NCI-H82 treated with DMSO at 0.1 percent for 48 hours (cell line): ENCODE measurements around the gene SOCS7.

Experiments
- DNase-seq: peaks from one replicate; lab custom pipeline; 2025; ENCODE audit not compliant: unreplicated experiment; lab: John Stamatoyannopoulos, UW

SOCS7 gene

DNA sequence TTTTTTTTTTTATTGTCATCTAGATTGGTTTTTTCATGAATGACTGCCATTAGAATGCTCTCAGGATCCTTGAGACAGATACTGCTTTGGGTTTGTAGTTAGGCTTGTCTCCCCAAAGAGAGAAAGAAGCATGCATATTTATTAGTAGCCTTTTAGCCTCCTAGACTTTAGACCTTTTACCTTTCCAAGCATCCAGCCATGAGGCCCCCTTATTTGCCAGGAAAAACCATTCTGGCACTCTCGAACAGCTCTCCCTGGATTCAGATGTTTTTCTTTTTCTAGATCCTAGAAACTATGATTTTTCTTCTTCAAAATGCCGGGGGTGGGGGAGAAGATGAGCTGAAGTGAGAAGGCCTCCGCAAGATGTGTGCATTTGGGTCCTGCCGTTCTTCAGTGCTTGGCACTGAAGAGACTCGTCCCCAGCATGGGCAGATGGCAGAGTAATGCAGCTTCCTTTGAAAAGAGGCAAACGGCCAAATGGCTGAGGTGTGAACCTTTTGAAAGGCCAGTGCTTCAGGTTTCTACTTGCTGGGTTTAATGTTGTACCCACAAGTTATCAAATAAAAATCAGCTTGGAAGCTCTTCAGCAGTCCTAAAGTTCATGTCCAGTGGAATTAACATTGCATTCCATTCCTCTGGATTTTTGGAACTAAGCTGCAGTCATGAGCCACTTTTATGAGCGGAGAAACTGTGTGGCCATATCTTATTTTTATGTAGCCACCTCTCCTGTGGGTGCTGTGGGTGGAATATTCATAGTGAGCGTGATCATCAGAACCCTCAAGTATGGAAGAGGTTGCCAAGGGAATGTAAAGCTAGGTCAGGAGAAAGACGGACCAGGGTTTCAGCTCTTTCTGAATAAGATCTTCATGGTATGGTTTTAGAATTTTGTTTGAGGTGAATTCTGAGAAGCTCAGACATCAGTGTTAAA lies 7.2 kb downstream of the SOCS7 start:
- DNase-seq = no peak

DNA sequence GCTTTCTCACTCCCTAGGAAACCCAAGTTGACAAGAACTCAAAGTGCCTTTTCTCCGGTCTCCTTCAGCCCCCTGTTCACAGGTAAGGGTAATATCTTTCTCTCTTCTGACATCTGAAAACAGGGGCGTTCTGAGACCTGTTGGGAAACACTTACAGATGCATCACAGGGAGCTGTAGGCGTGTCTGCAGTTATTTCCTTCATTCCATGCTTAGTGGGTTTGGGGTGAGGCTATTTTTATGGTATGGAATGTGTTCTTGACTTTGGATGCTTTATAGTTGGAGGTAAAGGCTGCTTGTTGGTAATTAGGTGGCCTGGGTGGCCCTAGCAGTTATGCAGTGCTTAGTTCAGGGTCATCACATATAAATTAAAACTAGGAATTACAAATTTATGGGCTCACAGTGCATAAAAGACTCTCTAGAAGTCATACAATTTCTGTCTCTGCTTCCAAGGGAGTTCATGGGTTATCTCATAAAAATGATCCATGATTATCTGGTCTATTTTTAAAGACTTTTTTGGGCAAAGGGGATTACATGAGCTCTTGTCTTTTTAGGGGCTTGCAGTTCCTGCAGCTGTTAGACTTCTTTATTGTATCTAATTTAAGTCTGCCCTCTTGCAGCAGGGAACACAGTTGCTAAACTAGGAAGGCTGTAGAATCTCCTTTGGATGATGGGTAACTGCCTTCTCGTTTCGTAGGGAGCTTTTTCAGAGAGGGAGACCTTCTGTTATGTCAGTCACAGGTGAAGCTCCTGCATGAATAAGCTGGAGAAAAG lies 10.2 kb downstream of the SOCS7 start:
- no peak for DNase-seq

DNA sequence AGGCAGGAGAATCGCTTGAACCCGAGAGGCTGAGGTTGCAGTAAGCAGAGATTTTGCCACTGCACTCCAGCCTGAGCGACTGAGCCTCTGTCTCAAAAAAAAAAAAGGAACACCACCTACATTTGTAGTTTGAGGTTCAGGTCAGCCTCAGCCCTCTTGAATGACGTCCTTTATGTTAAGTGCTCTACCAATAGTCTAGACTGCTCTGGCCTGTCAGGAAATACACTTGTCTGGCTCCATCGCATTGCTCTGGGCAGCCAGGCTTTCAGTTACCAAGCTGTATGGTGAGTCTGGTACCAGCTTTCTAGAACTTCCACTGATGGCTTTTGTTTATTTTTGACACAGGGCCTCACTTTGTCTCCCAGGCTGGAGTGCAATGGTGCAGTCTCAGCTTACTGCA lies 11.4 kb downstream of the SOCS7 start:
- no peak for DNase-seq

DNA sequence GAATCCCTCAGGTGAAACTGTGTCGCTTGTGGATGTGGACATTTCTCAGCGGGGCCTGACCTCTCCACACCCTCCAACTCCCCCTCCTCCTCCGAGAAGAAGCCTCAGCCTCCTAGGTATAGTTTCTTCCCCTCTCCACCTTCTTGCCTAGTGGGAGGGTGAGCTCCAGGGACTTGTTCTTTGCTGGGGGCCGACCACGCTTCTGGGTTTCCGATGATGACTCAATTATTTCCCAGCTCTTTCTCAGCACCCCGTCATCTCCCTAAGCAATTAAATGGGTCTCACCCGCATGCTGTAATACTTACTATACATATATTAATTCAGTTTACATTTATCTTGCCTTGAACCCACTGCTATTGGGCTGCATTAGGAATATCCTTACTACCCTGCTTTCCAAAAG lies 13.1 kb downstream of the SOCS7 start:
- no peak for DNase-seq

DNA sequence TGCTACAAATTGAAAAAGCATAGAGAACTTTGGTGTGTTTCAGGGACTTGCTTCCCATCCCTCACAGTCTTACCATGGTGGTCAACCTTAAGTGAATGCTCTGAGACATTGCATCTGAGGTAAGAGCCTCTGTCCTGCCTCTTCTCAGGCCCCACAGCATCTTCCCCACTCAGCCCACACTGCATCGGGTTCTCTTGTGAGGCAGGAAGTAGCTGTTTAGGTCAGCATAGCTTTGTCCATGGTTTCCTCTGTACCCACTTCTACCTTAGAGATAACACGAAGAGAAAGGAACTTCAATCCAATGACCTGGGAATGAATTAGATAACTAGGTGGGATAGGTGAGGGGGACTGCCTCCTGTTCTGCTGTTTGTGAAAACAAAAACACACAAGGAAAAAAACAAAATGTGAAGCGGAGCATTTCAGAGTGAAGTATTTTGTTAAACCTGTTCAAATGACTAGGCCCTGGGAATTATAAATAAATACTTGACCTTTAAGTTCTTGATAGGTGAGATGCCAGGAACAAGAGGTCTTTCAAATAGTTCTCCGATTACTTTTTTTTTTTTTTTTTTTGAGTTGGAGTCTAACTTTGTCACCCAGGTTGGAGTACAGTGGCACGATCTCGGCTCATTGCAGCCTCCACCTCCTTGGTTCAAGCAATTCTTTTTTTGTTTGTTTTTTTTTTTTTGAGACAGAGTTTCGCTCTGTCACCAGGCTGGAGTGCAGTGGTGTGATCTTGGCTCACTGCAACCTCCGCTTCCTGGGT lies 17.7 kb downstream of the SOCS7 start:
- DNase-seq = no peak

DNA sequence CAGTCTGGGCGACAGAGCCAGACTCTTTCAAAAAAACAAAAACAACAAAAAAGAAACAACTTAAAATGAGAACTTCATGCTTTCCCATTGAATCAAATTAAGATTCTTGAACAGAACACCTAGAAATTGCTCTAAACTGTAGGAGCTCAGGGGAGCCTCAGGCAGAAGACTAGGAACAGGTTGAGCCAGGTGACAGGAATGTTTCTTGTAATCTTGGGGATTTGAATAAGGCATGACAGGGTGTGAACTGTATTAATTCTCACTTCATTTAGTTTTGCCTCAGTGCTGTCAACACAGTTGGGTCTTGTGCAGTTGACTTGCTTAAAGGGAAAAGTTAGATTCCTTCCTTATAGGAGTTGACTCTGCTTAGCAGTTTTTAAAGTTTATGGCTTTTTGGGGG lies 27.8 kb downstream of the SOCS7 start:
- no peak for DNase-seq

DNA sequence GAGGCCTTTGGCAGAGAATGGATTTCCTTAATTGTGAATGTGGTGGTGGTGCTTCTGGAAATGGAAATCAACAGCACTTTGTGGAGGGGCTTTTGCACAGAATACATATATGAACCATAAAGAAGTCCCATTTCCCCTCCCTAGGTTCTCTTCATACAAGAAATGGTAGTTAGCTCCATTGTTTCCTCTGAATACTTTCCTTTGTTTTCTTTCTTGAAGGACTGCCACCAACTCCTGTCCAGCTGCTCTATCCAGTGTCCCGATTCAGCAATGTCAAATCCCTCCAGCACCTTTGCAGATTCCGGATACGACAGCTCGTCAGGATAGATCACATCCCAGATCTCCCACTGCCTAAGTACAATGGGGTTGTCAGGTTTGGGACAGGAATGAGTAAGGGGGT lies 43.4 kb downstream of the SOCS7 start:
- no peak for DNase-seq

DNA sequence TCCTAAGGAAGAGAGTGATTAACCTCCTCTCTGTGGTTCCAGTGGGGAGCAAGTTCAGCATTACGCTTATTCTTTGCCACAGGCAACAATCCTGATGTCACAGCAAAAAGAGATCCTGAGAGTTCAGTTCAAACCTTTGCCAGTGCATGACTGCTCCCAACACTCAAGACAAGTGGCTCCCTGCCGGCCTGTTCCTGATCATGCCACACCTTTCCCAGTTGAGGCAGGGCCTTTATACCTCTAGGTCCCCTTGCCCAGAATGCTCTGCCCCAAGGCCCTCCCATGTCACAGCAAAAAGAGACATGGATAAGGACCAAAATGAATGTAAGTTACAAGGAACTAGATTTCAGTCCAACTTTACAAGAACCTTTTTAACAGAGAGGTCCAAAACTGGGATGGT lies 45.6 kb downstream of the SOCS7 start:
- no peak for DNase-seq

DNA sequence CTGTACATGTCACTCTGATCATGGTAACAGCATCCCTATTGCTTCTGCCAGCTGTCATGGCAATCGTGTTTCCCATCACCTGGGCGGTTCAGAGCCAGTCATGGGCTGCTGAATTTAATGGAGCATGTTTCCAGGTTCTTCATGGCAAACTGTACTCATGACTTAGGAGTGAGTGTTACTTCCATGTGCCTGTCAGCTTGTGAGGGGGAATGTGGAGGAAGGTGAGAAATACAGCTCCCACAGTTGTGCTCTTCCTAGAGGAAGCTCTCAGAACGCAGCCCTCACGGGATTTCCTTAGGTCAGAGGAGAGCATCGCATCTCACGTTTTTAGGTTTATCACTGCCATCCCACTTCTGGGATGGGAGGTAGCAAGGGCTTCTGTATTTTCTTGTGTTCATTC lies 48.6 kb downstream of the SOCS7 start:
- no peak for DNase-seq

DNA sequence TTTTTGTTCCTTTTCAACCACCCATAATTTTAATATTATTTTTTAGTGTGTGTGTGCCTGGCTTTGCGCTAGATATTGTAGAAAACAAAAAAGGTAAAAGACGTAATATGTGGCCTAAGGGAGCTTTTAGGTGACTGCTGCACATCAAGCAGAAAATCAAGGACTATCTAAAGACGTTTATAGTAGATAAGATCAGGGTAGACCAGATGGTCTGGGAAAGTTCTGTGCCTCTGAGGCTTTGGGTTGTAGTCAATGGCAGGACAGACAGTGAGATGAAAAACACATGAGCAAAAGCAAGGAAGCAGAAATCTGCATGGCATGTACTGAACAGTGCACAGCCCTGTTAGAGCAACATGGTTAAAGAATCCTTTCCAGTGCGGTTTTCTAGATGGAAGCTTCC lies 49.8 kb downstream of the SOCS7 start:
- no peak for DNase-seq

DNA sequence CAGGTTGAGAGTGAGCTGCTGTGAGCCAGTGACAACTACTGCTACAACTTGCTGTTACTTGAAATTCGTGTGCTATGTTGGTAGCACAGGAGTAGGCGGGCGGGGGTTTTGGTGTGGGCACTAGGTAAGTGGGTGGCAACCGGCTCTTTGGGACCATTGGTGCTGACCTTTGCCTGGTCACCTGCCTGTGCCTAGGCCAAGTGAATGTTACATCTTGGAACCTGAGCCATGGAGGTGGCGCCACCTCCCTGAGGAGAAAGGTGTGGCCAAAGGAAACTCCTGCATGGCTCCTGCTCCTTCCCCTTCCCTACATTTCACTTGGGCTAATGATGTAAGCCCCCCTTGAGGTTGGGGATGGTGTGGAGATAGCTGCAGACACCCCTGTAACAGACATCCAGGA lies 51.3 kb downstream of the SOCS7 start:
- no peak for DNase-seq

DNA sequence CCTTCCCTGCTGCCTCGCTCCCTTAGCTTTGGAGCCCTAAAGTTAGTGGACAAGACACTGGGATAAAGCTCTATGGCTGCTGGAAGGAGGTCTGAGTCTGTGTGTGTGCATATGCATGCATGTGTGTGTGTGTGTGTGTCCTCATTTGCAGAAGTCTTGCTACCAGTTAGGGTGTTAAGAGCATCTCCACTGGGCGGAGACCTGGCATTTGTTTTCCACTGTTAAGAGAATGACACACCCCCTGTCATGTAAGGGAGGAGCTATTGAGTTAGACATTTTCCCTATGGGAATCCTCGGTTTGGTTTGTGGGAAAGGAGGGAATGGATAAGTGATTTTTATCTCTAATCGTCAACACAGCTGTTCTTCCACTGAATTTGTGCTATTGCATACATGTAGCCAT lies 51.8 kb downstream of the SOCS7 start:
- DNase-seq = no peak

DNA sequence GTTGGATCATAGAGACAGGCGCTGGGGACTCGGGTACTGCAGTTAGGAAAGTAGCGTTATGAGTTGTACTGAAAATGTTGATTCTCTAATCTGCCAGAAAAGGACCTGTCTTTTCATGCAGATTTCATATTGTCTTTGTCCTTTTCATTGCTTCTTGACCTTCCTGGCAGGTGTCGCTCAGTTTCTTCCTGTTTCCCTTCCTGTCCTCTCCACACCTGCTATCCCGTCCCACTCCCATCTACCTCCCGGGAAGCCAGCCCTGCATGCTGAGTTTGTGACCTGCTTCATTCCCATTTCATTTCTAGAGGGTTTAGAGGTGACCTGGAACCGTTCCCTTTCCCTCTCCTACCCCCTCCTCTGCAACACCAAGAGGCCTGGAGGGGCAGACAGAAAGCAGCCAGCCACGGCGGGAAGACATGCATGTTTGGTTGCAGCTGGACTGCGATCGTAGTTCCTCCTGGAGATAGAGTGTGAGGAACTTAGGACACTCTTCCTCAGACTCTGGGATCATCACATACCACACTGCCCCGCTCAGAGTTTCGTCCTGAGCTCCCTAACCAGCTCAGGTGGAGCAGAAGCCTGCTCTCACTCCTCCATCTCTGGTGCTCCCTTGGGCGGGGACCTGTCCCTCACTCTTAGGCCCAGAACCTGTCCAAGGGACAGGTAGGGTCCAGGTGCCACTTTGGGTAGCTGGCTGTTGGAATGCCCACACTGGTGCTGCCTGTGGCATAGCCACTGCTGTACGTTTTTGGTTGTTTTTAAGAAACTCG lies 52.7 kb downstream of the SOCS7 start:
- DNase-seq = no peak

DNA sequence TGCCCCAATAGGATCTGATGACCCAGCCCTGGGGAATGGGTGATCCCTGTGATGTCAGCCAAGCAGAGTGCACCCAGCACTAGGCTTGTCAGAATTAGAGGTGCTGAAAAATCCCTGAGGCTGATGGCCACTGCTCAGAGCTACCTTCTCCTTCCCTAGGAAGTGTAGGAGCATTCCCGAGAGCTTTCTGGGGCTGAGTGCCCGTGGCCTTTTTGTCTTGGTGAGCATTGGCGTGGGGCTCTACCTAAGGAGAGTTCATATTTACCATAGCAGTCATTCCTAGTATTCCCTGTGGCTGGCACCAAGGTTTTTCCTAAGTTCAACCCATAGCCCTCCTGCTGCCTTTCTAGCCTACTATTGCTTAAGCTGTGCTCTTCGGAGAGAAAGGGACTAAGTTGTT lies 54.0 kb downstream of the SOCS7 start:
- DNase-seq = no peak

DNA sequence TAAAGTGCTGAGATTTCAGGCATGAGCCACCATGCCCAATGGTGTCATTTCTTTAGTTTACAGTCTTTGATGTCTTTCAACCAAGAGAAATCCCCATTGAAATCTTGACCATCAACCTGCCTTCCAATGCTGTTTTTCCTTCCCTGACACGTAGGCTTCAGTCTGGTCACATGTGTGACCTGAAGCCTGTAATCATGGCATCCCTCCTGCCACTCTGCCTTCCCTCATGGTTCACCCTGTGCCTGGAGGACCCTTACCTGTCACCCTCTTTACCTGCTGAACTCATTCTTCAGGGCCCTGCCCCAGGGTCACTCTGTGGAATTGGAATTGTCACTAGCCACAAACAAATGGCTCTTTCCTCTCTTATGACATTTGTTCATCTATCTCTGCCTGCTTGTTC lies 58.6 kb downstream of the SOCS7 start:
- no peak for DNase-seq

DNA sequence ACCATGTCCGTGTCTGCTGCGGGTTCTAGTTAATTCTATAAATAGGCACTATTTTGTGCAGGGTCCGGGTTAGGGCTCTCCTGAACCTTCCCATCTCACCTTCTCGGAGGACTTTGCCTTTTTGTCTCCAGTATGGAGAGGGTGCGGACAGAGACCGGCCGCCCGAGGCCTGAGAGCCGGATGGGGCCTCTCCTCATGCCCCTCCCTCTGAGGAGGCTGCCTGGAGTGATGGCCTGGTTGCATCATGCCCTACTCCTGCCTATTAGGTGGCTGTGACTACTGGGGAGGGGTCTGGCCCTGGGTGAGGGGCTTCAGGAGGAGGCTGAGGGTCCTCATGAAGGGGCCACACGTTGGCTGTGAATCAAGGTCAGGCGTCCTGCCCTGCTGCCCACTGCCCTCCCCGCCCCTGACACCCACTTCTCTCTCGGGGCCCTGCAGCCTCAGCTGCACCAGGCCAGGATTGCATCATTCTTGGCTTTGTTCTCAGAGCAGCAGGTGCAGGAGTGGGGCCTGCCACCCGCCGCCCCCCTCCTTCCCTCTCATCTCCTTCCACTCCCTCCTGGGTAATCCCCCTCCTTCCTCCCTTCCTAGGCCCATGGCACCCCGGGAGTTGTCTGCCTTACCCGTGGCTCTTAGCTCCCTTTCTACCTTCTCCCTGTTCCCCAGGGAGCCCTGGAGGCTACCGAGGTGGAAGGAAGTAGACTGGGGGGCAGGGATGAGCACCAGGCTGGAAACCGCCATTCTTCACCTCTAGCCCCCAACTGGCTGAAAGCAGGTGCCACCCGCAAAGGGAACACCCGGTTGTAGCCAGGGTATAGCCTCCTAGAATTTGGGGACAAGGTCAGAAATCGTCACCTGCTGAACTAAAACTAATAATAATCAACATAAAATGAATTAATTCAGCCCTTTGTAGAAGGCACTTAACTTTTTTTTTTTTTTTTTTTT lies 63.9 kb downstream of the SOCS7 start:
- DNase-seq = peak; percentile 86

DNA sequence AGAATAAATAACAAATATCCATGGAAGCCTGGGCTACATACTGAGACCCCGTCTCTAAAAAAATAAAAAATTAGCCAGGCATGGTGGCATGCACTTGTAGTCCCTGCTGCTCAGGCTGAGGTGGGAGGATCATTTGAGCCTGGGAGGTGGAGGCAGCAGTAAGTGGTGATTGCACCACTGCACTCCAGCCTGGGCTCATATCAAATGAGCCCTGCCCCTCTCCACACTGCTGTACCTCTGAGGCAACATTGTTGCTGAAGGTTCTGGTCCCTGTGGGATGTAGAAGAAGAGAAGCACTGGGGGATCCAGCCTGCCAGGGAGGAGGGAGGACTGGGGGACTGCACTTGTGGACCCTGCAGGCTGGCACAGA lies 65.2 kb downstream of the SOCS7 start:
- DNase-seq = no peak

DNA sequence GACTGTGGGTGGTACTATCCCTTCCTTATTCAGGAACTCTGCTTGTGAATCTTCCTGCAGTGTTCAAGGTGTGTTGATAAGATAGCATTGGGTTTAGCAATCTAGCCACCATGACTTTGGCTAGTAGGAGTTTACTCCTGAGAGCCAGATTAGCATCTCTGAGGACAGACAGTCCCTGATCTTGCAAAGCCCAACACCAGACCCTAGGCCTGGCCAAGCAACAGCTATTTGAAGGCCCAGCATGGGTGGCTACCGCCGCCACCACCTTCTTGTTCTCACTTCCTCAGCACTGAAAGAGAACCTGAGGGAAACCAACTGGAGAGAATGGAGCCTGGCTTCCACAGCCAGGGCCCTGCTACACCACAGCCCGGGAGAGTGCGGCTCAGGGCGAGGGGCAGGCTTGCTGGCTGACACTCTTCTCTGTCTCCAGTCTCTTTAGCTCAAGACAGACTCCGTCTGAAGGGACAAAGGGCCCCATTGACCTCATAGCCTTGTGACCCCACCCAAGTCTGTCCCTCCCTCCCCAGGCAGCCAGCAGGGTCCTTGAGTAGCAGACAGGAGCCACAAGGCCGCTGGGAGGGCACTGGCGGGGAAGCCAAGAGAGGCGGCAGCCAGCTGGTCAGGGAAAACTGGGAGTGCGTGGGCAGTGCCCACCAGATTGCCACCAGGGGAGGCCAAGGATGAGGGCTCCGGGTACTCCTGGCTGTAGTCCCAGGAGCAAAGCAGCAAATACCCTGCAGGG lies 65.7 kb downstream of the SOCS7 start:
- no peak for DNase-seq

DNA sequence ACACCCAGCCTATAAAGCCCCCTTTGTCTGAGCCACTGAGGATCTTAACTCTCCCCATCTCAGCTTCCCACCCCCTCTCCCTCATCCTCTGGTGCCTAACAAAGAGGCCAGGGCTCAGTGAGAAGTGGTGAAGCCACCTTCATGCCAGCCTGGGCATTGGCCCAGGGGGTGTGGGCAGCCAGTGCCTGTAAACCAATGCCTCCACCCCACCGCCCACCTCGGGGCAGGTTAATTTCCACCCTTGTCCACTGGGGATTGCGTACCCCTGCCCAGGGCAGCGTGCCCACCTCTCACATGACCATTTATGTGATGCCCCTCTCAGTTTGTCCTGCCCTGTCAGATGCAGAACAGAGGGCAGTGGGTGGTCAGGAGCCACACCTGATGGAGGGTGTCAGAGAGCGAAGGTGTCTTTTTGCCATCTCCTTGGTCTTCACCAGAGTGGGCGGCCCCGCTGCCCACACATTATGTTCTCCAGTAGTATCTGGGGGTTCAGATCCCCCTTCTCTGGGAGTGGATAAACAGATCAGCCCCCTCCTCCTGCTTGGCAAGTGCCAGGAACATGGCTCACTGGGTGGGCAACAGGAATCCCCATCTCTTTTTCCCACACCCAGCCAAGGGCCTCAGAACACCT lies 66.5 kb downstream of the SOCS7 start:
- no peak for DNase-seq
